ENCODE results near the gene GPR135.
"Not testable (repeated sequence)": the region's sequence is repeated elsewhere in the genome, so short reads cannot be mapped to it uniquely, and the experiment has no call there.

Gene GPR135

DNA sequence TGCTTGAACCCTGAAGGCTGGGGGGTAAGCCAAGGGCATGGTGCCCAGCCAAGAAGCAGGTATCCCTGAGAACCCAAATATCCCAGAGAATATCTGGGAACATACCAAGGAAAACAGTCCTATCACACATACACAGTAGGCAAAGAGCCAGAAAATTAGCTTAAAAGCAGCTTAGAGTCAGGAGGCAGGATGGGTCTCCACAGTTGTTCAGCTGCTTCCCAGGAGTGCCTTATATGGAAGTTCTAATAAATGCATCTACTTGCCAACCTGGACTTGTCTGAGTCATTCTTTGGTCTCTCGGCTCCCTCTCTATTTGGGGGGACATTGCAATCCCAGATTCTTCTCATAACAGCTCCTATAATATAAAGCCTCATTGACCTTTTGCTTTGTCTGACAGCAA, 9.0 kb upstream of the GPR135 start:
- DNase-seq, result no peak

DNA sequence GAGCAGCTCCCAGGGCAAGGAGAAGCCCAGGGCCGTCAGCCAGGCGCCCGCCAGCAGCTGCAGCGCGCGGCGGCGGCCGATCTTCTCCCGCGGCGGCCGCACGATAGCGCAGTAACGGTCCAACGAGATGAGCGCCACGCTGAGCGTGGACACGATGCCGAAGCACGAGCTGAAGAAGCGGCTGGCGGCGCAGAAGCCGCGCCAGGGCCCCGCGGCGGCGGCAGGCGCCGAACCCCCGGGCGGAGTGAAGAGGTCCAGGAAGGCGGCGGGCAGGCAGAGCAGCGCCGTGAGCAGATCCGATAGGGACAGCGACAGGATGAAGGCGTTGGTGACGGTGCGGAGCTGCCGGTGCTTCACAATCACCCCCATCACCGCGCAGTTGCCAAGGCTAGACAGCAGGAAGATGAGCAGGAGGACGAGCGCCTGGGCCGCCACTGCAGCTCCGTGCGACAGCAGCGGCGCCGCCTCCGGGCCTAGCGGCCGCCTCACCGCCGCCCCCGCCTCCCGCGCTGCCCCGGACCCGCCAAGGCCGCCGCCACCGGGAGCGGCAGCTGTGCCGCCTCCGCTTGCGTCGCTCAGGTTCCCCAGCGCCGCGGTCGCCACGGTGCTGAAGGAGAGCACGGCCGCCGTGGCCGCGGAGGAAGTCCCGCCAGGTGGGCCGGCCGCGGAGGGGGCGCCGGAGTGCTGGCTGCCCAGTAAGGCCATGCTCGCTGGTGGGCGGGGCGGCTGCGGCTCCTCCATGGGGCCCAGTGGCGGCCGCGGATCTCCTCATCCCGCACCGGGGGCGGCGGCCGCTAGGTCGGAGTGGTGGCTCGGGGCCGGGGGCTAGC, 479 bp downstream of the GPR135 start:
- DNase-seq, result peak in 9 of 14 donors; percentile 34 to 79 (median 52)

- peak in 2 of 14 donors; percentile 23 to 63 for DNase-seq
Observed at GRCh38 chr14:59463787-59464485, 1.2 kb downstream of the GPR135 start.

DNA sequence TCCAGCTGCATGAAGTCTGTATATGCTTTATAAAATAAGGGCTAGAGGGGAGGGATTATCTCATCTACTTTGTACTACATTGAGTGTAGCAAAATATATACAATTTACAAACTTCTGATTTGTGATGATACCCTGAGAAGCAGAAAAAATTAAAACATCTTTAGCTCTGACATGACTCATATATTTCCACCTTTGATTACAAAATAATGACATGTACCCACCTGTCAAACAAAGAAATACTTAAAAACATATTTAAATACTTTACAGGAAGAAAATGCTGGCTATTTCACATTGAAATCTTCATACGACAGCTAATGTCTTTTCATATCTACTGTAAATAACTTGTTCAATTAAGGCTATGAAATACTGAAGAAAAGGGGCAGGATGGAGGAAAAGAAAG, 3.3 kb downstream of the GPR135 start:
- DNase-seq, result no peak

DNA sequence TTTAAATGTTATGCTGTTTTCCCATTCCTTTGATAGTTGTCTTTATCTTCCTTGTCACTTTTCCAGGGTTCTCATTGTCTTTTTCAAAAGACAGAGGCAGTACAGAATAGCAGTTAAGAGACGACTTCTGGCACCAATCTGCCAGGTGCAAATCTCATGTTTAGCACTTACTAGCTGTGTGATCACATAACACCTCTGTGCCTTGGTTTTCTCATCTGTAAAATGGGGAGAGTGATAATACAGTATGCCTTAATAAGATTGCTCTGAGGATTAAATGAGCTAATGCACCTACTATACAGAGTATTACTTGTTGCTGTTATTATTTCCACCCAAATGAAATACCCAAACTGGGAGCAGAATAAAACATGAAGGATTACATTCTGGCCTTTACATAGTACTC, 4.8 kb downstream of the GPR135 start:
- no peak for DNase-seq

- DNase-seq, result no peak
Observed at GRCh38 chr14:59458486-59458885, 6.7 kb downstream of the GPR135 start.

DNA sequence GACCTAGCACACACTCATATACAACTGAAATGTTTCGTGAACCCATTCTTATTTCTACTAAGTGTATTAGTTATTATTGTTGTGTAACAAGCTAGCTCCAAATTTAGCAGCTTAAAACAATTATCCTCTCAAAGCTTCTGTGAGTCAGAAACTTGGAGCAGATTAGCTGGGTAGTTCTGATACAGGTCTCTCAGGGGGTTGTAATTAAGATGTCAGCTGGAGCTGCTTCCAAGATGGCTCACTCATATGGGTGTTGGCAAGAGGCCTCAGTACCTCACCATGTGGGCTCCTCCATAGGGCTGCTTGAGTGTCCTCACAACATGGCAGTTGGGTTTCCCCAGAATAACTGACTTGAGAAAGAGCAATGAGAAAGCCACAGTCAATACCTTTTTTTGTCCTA, 9.8 kb downstream of the GPR135 start:
- no peak for DNase-seq

DNA sequence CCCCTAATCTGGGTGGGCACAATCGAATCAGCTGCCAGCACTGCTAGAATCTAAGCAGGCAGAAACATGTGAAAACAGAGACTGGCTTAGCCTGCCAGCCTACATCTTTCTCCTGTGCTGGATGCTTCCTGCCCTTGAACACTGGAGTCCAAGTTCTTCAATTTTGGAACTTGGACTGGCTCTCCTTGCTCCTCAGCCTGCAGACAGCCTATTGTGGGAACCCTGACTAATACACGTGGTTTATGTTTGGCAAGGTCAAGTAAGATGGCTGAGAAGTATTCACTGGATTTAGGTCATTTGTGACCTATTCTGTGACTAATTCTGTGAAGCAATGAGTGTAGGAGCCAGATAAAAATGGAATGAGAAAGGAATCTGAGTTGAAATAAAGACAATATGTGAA, 11.0 kb downstream of the GPR135 start:
- peak in 1 of 14 donors; percentile 5 for DNase-seq

DNA sequence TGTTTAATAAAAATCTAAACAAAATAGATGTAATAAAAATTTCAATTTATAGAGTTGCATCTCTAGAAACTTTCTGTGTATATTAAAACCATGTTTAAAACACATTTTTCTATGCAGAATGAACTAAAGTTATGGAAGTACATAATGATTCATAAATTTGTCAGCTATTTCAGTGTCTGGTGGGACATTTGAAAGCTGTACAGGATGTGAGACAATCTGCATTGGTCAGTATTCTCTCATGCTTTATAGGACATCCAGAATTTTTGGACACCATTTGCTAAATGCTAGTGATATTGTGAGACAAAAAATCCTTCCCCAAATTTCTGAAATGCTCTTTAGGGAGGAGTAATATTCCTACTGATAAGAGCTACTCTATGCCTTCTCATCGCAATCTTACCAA, 13.3 kb downstream of the GPR135 start:
- DNase-seq, result no peak

GRCh38 chr14:59450716-59451115, 14.5 kb downstream of the GPR135 start:
- no peak for DNase-seq

- DNase-seq, result not testable (repeated sequence)
Observed at GRCh38 chr14:59448673-59449072, 16.5 kb downstream of the GPR135 start.

DNA sequence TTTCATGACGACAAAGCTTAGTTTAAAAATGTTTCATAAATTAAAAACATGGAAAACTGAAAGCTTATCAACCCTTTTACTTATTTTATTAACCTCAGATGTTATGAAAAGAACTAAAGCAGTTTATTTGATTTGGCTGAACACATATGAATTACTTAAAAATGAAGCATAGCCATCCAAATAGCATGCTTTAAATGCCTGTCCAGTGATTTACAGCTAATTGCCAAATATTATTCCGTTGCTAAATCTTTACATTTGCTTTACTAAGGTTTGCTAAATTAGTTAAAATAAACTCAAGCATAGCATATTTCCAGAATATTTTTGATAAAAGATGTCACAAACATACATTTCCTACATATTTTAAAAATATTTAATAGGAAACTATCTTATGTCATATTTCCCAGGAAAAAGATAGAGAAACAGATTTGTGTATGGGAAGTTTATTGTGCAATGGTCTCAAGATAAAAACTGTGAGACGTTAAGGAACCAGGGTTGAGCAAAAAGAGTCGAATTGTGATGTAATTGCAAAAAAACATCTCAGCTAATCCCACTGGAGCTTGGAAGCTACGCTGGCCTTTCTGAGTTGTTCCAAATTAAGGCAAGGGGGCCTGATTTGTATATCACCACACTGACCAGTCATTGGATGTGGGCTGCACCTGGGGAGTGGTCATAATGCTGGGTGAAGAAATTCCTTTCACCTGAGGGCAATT, 25.8 kb downstream of the GPR135 start:
- no peak for DNase-seq

- no peak for DNase-seq
Observed at GRCh38 chr14:59438195-59438647, 27.0 kb downstream of the GPR135 start.

DNA sequence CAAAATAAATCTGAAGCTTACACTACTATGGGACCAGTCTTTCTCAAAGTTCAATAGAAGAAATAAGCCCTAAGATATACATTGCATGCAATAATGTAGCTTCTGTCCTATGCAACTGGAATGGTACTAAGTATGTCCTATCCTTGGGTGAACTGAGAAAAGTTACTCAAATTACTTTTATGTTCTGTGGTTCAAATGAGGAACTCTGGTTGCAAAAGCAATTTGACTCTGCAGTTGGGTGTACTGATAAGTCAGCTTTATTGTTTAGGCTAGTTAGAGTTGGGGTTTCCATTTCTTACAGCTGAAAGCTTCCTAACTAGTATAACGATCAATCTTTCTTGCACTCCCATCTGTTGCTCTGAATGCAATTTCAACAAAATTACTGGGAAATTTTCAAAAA, 29.2 kb downstream of the GPR135 start:
- DNase-seq, result no peak

GRCh38 chr14:59435101-59435500, 30.1 kb downstream of the GPR135 start:
- no peak for DNase-seq

DNA sequence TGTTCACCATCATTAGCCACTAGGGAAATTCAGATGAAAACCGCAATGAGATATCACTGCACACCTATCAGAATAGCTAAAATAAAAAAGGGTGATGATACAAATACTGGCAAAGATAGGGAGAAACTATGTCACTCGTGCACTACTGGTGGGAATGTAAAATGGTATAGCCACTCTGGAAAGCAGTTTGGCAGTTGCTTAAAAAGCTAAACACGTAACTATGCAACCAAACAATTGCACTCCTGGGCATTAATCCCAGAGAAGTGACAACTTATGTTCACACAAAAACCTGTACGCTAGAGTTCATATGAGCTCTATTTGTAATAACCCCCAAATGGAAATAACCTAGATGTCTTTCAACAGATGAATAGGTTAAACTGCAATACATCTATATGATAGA, 35.4 kb downstream of the GPR135 start:
- DNase-seq, result no peak

GRCh38 chr14:59428581-59429012, 36.6 kb downstream of the GPR135 start:
- DNase-seq, result no peak

- peak in 1 of 14 donors; percentile 20 for DNase-seq
Observed at GRCh38 chr14:59427653-59428580, 37.3 kb downstream of the GPR135 start.

DNA sequence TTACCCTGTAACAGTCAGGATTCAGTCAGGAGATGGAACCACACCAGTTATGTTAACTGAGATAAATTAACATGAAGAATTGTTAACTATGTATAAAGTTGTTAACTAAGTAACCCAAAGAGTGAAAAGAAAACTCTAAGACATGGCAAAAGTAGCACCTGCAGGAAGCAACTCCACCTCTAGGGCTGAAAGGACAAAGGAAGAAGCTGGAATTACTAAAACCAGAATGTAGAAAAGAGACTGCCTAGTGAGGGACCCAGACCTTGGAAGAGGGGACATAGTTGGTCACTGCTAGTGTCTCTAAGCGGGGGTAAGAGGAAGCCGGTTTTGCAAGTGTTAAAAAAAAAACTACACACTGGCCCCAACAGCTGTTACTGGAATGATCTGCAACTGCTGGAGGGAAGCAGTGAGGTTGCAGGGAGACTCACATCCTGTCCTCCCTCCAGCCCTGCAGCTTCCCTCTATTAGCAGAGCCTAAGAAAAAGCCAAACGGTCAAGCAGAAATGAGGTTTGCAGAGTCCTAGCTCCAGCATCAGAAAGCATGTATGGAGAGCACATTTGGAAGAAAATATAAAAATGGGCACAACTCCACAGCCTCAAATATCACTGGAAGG, 39.8 kb downstream of the GPR135 start:
- no peak for DNase-seq

GRCh38 chr14:59424341-59425071, 40.7 kb downstream of the GPR135 start:
- no peak for DNase-seq

Measured in C1 segment of cervical spinal cord (tissue), 14 donors.